GM10248 (cell line): ENCODE data around the gene RMC1.

Source experiments
- CTCF ChIA-PET: fragments of 300-600 bp; sonication (Branson Sonifier 250); formaldehyde crosslinking; extraction: SDS; loops from one replicate; lab custom pipeline; 2021; ENCODE audit warnings: antibody characterized with exemption; lab: Yijun Ruan, JAX
- POLR2A ChIA-PET: fragments of 350-650 bp; sonication (Branson Sonifier 250); formaldehyde crosslinking; extraction: SDS; loops from one replicate; lab custom pipeline; 2020; ENCODE audit warnings: antibody characterized with exemption; lab: Yijun Ruan, JAX
- DNase-seq: peaks from one replicate; pipeline ENCODE4 v3.0.0; 2012; ENCODE audit errors: extremely low spot score
- CTCF ChIP-seq: IDR thresholded peaks from 2 replicates; pipeline ENCODE4 v1.5.1; 2012; ENCODE audit warnings: mild to moderate bottlenecking, low read depth; ENCODE audit errors: extremely low read depth, missing control alignments, control extremely low read depth

The RMC1 gene

GRCh38 chr18:23534276-23534675 lies 31.0 kb downstream of the RMC1 start:
- POLR2A ChIA-PET = no interaction called here
- CTCF ChIA-PET = interaction anchor here (1.4 to 2.9 kb wide), 2 partner anchors 18 kb away, joined by 8 to 10 read pairs; no protein-coding TSS in a partner anchor

GRCh38 chr18:23536204-23536603 lies 32.9 kb downstream of the RMC1 start:
- ChIA-PET CTCF (interaction anchor here (2.9 kb wide), 1 partner anchor 20 kb away, joined by 10 read pairs; no protein-coding TSS in a partner anchor), POLR2A (no interaction called here)
- no peak for TF ChIP-seq CTCF
- no peak for DNase-seq

More at GRCh38 chr18:23534276-23534675, 31.0 kb downstream of the RMC1 start:
- DNase-seq = no peak
- no peak for TF ChIP-seq CTCF

- DNase-seq = no peak
- TF ChIP-seq CTCF = no peak
- CTCF ChIA-PET = no interaction called here
- POLR2A ChIA-PET = no interaction called here
Measured at GRCh38 chr18:23537274-23537673, 34.0 kb downstream of the RMC1 start.

- no peak for TF ChIP-seq CTCF
- DNase-seq = no peak
- ChIA-PET POLR2A (no interaction called here), CTCF (interaction anchor here (1.2 kb wide), 2 partner anchors 23 to 39 kb away, joined by 3 to 4 read pairs; no protein-coding TSS in a partner anchor)
Measured at GRCh38 chr18:23538001-23538400, 34.7 kb downstream of the RMC1 start.

GRCh38 chr18:23538870-23539269 lies 35.6 kb downstream of the RMC1 start:
- TF ChIP-seq CTCF = no peak
- no peak for DNase-seq
- CTCF ChIA-PET = interaction anchor here (1.0 to 2.3 kb wide), 6 partner anchors 13 to 40 kb away, joined by 3 to 8 read pairs (median 4); no protein-coding TSS in a partner anchor
- POLR2A ChIA-PET = no interaction called here

- DNase-seq = no peak
- POLR2A ChIA-PET = no interaction called here
- no peak for TF ChIP-seq CTCF
- CTCF ChIA-PET = interaction anchor here (1.0 to 2.3 kb wide), 5 partner anchors 12 to 34 kb away, joined by 3 to 8 read pairs (median 3); no protein-coding TSS in a partner anchor
Measured at GRCh38 chr18:23539296-23539695, 36.0 kb downstream of the RMC1 start.
